Femur (tissue), 1 donor: ENCODE results near the gene CCT7.

Source experiments
- DNase-seq: peaks from one replicate; pipeline ENCODE4 v3.0.0-alpha.2; 2017

Gene CCT7

DNA sequence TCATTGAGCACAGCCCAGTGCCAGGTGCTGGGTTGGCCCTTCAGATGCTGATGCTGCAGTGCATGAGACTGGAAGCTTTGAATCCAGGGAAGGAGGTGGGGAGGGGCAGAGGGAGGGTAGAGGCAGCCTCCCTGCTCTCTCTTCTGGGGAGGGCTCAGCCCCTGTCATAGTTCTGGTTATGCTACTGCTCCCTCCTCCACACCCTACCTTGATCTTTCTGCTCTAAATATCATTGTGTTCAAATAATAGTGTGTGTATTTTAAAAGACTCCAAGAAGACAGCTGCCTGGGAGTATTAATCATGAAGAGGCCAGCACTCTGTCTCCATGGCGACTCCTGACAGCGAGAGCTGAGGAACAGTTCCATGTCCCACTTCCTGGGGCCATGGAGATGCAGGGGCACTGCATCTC is 63.0 kb downstream of the CCT7 start:
- DNase-seq = no peak

DNA sequence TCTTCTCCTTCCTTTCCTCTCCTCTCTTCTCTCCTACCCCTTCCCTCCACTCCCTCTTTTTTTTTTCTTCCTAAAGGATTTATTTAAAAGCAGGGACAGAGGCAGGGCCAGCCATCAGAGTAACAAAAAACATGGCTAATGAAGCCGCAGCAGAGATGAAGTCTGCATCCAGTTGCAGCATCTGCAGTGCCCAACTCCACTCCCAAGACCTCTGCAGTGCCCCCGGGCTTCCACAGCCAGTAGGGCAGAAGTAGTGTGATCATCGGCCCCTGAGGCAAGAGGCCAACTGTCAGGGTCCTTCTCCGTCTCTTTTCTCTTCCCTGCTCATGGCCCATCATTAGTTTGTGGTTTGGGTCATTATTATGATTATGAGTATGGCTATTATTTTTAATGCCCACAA is 63.5 kb downstream of the CCT7 start:
- no peak for DNase-seq

DNA sequence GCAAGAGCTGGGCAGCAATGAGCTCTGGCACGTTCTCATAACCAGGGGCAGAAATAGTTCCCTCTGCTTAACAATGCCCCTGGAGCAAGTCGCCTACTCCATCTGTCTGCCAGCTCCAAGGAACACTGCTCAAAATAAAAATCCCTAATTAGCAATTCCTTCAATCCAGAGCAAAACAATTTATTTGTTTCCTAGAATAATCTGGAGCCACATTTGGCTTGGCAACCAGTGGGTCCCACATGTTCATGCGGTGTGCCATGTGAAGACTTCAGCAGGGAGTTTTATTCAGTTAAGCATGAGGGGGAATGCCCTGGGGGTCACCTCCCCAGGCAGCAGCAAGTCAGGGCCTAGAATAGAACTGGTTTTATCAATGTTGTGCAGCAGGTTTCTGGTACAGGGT is 66.8 kb downstream of the CCT7 start:
- no peak for DNase-seq

DNA sequence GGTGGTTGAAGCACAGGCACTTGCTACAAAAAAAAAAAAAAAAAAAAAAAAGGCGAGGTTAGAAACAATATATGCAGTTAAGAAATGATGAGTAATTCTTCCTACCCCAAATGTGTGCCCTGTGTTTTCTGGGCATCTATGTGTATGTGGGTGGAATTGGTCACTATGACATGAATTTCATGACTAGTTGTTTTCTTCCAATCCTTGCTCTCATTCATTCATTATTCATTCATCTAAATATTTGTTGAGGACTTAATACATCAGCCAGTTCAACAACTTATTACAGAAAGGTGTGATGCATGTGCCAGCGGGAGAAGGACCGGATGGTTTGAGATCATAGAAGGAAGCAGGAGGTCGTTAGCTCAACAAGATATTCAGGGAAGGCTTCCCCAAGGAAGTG is 67.5 kb downstream of the CCT7 start:
- no peak for DNase-seq
